H1 (cell line): ENCODE measurements around the gene TSHR. TPM values are rescaled to one million over a fixed set of nuclear protein-coding genes. Genes with fewer than 3 reads are reported as not detected.

Experiments
- CTCF ChIA-PET: fragments of 300-600 bp; sonication (Branson Sonifier 250); formaldehyde crosslinking; loops from one replicate; lab custom pipeline; 2021; ENCODE audit not compliant: partially characterized antibody; lab: Charles Lee
- POLR2A ChIA-PET: fragments of 300-600 bp; sonication (Branson Sonifier 250); formaldehyde crosslinking; loops from one replicate; lab custom pipeline; 2021; ENCODE audit warnings: inconsistent platforms; ENCODE audit not compliant: partially characterized antibody; lab: Charles Lee
- DNase-seq, 2 experiments: peaks; one replicate each; pipeline versions ENCODE4 v3.0.0 to v3.0.0-alpha.2; 2010 to 2022; ENCODE audit warnings: low spot score in 2 of 2, low read depth in 1 of 2, mixed read lengths in 1 of 2
- FAIRE-seq: peaks from 2 replicates; lab custom pipeline; 2011; peaks lifted over from hg19 to GRCh38; lab: Jason Lieb, UNC
- H2AFZ ChIP-seq: 2 replicates; pipeline ENCODE4 v1.8.1; 2012; ENCODE audit warnings: low read length, inconsistent platforms
- H2AK5ac ChIP-seq: 2 replicates; pipeline ENCODE4 v1.6.1; 2013; ENCODE audit warnings: low read depth, low read length
- H2BK120ac ChIP-seq: replicated peaks from 2 replicates; pipeline ENCODE3; 2013; ENCODE audit warnings: low read depth, low read length, inconsistent platforms
- H2BK12ac ChIP-seq: 2 replicates; pipeline ENCODE4 v1.6.1; 2013; ENCODE audit warnings: low read depth, low read length
- H2BK15ac ChIP-seq: 2 replicates; pipeline ENCODE4 v1.6.1; 2013; ENCODE audit warnings: low read length
- H2BK20ac ChIP-seq: 2 replicates; pipeline ENCODE4 v1.6.1; 2013; ENCODE audit warnings: low read length
- H2BK5ac ChIP-seq: 2 replicates; pipeline ENCODE4 v1.6.1; 2013; ENCODE audit warnings: low read depth, low read length
- H3K14ac ChIP-seq: 2 replicates; pipeline ENCODE4 v1.6.1; 2013; ENCODE audit warnings: inconsistent platforms; ENCODE audit not compliant: insufficient read length
- H3K18ac ChIP-seq: 2 replicates; pipeline ENCODE4 v1.6.1; 2013; ENCODE audit warnings: low read length; ENCODE audit errors: extremely low read depth
- H3K23ac ChIP-seq: 2 replicates; pipeline ENCODE4 v1.6.1; 2013; ENCODE audit warnings: inconsistent platforms; ENCODE audit not compliant: insufficient read length
- H3K23me2 ChIP-seq: 2 replicates; pipeline ENCODE4 v1.6.1; 2013; ENCODE audit warnings: low read depth, low read length
- H3K27ac ChIP-seq: 2 replicates; pipeline ENCODE4 v1.6.1; 2011; ENCODE audit warnings: low read depth, low read length, inconsistent platforms
- H3K27me3 ChIP-seq, 4 experiments: replicated peaks in 1 of 4; 1 replicate in 1 of 4; 2 replicates in 3 of 4; pipeline versions ENCODE4 v1.6.1 to v1.8.1; 2011 to 2013; ENCODE audit warnings: low read length in 3 of 4, mild to moderate bottlenecking in 3 of 4, inconsistent platforms in 2 of 4, mixed read lengths in 2 of 4, moderate library complexity in 1 of 4; ENCODE audit not compliant: control insufficient read depth in 3 of 4, insufficient read depth in 3 of 4; ENCODE audit errors: extremely low read depth in 1 of 4
- H3K36me3 ChIP-seq, 4 experiments: 2 replicates each; pipeline versions ENCODE4 v1.6.1 to v1.8.1; 2011 to 2013; ENCODE audit warnings: mild to moderate bottlenecking in 4 of 4, low read length in 3 of 4, moderate library complexity in 2 of 4, control low read depth in 1 of 4, inconsistent platforms in 1 of 4; ENCODE audit not compliant: insufficient read depth in 4 of 4, control insufficient read depth in 2 of 4
- H3K4ac ChIP-seq: replicated peaks from 2 replicates; pipeline ENCODE3; 2013; ENCODE audit warnings: low read length, low read depth, mixed read lengths, inconsistent platforms; ENCODE audit not compliant: insufficient read length
- H3K4me1 ChIP-seq, 4 experiments: replicated peaks in 1 of 4; 1 replicate in 1 of 4; 2 replicates in 3 of 4; pipeline versions ENCODE4 v1.6.1 to v1.8.1; 2011 to 2013; ENCODE audit warnings: low read length in 3 of 4, inconsistent platforms in 2 of 4, mixed read lengths in 1 of 4; ENCODE audit not compliant: insufficient read depth in 4 of 4, control insufficient read depth in 3 of 4
- H3K4me2 ChIP-seq, 2 experiments: 2 replicates each; pipeline versions ENCODE4 v1.6.1 to v1.8.1; 2011 to 2013; ENCODE audit warnings: low read depth in 2 of 2, low read length in 2 of 2, control low read depth in 1 of 2, inconsistent platforms in 1 of 2, mild to moderate bottlenecking in 1 of 2; ENCODE audit not compliant: insufficient read depth in 1 of 2
- H3K4me3 ChIP-seq, 4 experiments: fragments of 200-600, 300-600 bp in 1 of 4; sonication (generic), shearing (Covaris generic), sonication (Bioruptor Twin) in 1 of 4; 2 replicates each; pipeline versions ENCODE4 v1.5.1 to v1.8.1; 2011 to 2016; ENCODE audit warnings: low read length in 4 of 4, low read depth in 3 of 4, control low read depth in 2 of 4, inconsistent platforms in 2 of 4, mild to moderate bottlenecking in 2 of 4, mixed read lengths in 1 of 4, moderate library complexity in 1 of 4; ENCODE audit not compliant: insufficient read depth in 2 of 4; ENCODE audit errors: extremely low read depth in 1 of 4
- H3K56ac ChIP-seq: replicated peaks from 2 replicates; pipeline ENCODE3; 2013; ENCODE audit warnings: low read depth, mild to moderate bottlenecking, mixed read lengths, low read length, inconsistent platforms; ENCODE audit not compliant: insufficient read length
- H3K79me1 ChIP-seq: 2 replicates; pipeline ENCODE4 v1.6.1; 2013; ENCODE audit warnings: low read depth, low read length, control low read depth
- H3K79me2 ChIP-seq, 2 experiments: 2 replicates each; pipeline versions ENCODE4 v1.6.1 to v1.8.1; 2012 to 2013; ENCODE audit warnings: low read length in 2 of 2, mild to moderate bottlenecking in 2 of 2, inconsistent platforms in 1 of 2; ENCODE audit not compliant: insufficient read depth in 2 of 2, control insufficient read depth in 1 of 2
- H3K9ac ChIP-seq, 4 experiments: replicated peaks in 1 of 4; 1 replicate in 1 of 4; 2 replicates in 3 of 4; pipeline versions ENCODE4 v1.6.1 to v1.8.1; 2011 to 2013; ENCODE audit warnings: low read depth in 3 of 4, low read length in 3 of 4, control low read depth in 2 of 4, mild to moderate bottlenecking in 2 of 4, moderate library complexity in 2 of 4, inconsistent platforms in 1 of 4; ENCODE audit errors: extremely low read depth in 1 of 4
- H3K9me3 ChIP-seq, 2 experiments: 2 replicates each; pipeline versions ENCODE4 v1.6.1 to v1.8.1; 2012 to 2013; ENCODE audit warnings: mild to moderate bottlenecking in 2 of 2, moderate library complexity in 2 of 2, control low read depth in 1 of 2, inconsistent platforms in 1 of 2, low read depth in 1 of 2, low read length in 1 of 2, mixed read lengths in 1 of 2; ENCODE audit not compliant: insufficient read depth in 2 of 2
- H4K20me1 ChIP-seq, 2 experiments: replicated peaks in 1 of 2; 2 replicates each; pipeline versions ENCODE3 to v1.8.1; 2011 to 2013; ENCODE audit warnings: inconsistent platforms in 2 of 2, low read length in 2 of 2, mild to moderate bottlenecking in 1 of 2; ENCODE audit not compliant: insufficient read depth in 2 of 2, control insufficient read depth in 1 of 2
- H4K5ac ChIP-seq: 2 replicates; pipeline ENCODE4 v1.6.1; 2013; ENCODE audit warnings: low read length, low read depth, mixed read lengths, inconsistent platforms; ENCODE audit not compliant: insufficient read length
- H4K8ac ChIP-seq: 2 replicates; pipeline ENCODE4 v1.8.0; 2013; ENCODE audit warnings: mild to moderate bottlenecking, moderate library complexity, low read length, inconsistent platforms; ENCODE audit not compliant: insufficient read depth; ENCODE audit errors: extremely low read depth
- H4K91ac ChIP-seq: replicated peaks from 2 replicates; pipeline ENCODE3; 2013; ENCODE audit warnings: low read length, mixed read lengths, inconsistent platforms; ENCODE audit not compliant: insufficient read length
- EP300 ChIP-seq, 2 experiments: IDR thresholded peaks; 1 replicate in 1 of 2; 2 replicates in 1 of 2; pipeline ENCODE4 v1.6.1; 2011 to 2012; ENCODE audit warnings: low read depth in 2 of 2, low read length in 2 of 2, mild to moderate bottlenecking in 2 of 2, borderline replicate concordance in 1 of 2, inconsistent platforms in 1 of 2, moderate library complexity in 1 of 2
- KDM5A ChIP-seq: fragments of 200-600 bp; IDR thresholded peaks from 2 replicates; pipeline ENCODE4 v1.7.1; 2012; ENCODE audit warnings: mild to moderate bottlenecking, low read length, inconsistent platforms, mixed read lengths
- WGBS, 2 experiments: shearing (Covaris generic) in 1 of 2; methylation state at CpG; one replicate each; pipeline versions ENCODE4 v1.1.6 to v1.1.7; 2013 to 2015; ENCODE audit warnings: low lambda C conversion rate in 2 of 2, mixed read lengths in 2 of 2, inconsistent platforms in 1 of 2, low coverage in 1 of 2, missing lambda C conversion rate in 1 of 2; ENCODE audit not compliant: insufficient replicate concordance in 2 of 2, insufficient coverage in 1 of 2, insufficient read length in 1 of 2; ENCODE audit errors: extremely low coverage in 1 of 2, missing lambda C conversion rate in 1 of 2; 5-methylcytosine and 5-hydroxymethylcytosine counted together
- polyA plus RNA-seq, 7 experiments: library from polyadenylated mRNA; depleted of rRNA in 3 of 7; stranded (reverse) in 5 of 7; unstranded in 2 of 7; fragments of >200 nt in 5 of 7; fragments of 200-250 nt in 2 of 7; gene quantifications; 1 replicate in 5 of 7; 2 replicates in 1 of 7; 4 replicates in 1 of 7; pipeline versions ENCODE4 v1.2.1 to v1.2.3, GENCODE V29; 2011 to 2013; ENCODE audit warnings: missing spikeins in 2 of 7, mixed read lengths in 2 of 7
- total RNA-seq: library from RNA; stranded (reverse); fragmentation: NEBNext Ultra II Directional; extraction: Animal tissue kit (Norgen Biotek cat#: 25700); gene quantifications from 2 replicates; pipeline ENCODE4 v1.2.1, GENCODE V29; 2021

Gene TSHR
- total and polyA plus RNA-seq, 2 of the 8 experiments (the other 6 are each of a cell fraction or from before 2014, with no cell fraction given): 0.27 TPM; not detected in 1

DNA sequence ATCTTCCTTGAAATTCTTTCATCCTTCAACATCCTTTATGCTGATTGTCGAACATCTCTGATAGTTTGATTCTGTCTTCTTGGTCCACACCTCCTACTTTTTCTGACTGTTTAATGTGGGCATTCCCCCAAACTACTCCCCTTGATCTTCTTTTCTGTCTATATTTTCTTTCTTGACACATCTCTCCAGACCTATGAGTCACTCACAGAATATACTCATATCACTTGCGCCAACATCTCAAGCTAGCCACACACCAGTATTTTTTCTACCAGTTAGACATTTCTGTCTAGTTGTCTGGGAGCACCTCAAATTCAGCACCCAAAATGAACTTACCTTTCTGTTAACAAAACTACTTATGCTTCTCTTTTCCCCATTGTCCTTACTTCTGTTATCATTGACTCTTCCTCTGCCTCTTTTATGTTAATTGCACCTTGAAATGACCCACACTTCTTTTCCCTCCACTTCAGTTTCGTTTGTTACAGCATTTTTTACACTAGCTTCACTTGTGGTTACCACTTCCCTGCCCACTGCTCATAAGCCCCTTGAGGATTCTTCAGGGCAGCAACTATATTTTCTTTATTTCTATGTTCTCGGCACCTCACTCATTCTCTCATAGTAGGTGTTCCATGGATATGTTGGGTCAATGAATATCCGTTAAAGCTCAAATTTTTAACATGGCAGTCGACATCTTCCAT is 33.5 kb downstream of the TSHR start:
- Histone ChIP-seq H3K4me2 (no peak overlapping the region), H3K23me2 (no peaks in the 10 kb centered on the region), H2BK5ac (no peak overlapping the region), H2AFZ (no peak overlapping the region), H3K27ac (no peak overlapping the region), H3K56ac (no peak overlapping the region), H3K79me1 (no peaks in the 10 kb centered on the region), H4K20me1 (no peaks in the 10 kb centered on the region), H2BK20ac (no peak overlapping the region), H3K36me3 (no peaks in the 10 kb centered on the region), H4K91ac (no peak overlapping the region), H2AK5ac (no peak overlapping the region), H4K8ac (no peak overlapping the region), H3K18ac (no peak overlapping the region), H3K4me1 (no peaks in the 10 kb centered on the region), H3K79me2 (no peaks in the 10 kb centered on the region), H3K9ac (no peak overlapping the region), H3K4me3 (no peak overlapping the region), H3K27me3 (no peaks in the 10 kb centered on the region), H2BK15ac (no peak overlapping the region), H2BK12ac (no peak overlapping the region), H3K9me3 (no peaks in the 10 kb centered on the region), H3K4ac (no peak overlapping the region), H4K5ac (no peak overlapping the region), H3K23ac (no peak overlapping the region), H2BK120ac (no peak overlapping the region), H3K14ac (no peak overlapping the region)
- ChIA-PET CTCF (interaction anchor here (0.6 to 12.0 kb wide), 15 partner anchors 8 to 933 kb away, joined by 3 to 104 read pairs (median 4); partner anchors contain the start of gene TSHR), POLR2A (no interaction called here)
- DNase-seq: no peak
- TF ChIP-seq EP300 (IDR thresholded peaks at IDR 0.05; ENCODE audit: borderline replicate concordance in 1 of 2, low read depth in 2 of 2, low read length in 2 of 2) (no peak), KDM5A (no peak)
- no peak for FAIRE-seq
- 92% methylated on average over 6 of the region's 6 CpGs; no CpG with 5 or more reads in 1 of the 2 experiments for WGBS, 2 experiments
